NCI-H2029 treated with DMSO at 0.1 percent for 48 hours (cell line): Measurements from ENCODE around the gene CAPN2.
"Not testable (repeated sequence)": the region's sequence is repeated elsewhere in the genome, so short reads cannot be mapped to it uniquely, and the experiment has no call there.

Experiments used
- DNase-seq: peaks from one replicate; lab custom pipeline; 2025; lab: John Stamatoyannopoulos, UW

The CAPN2 gene

GRCh38 chr1:223739366-223740037 is 27.2 kb downstream of the CAPN2 start:
- DNase-seq, result no peak

GRCh38 chr1:223740038-223740736 is 27.8 kb downstream of the CAPN2 start:
- not testable (repeated sequence) for DNase-seq

DNA sequence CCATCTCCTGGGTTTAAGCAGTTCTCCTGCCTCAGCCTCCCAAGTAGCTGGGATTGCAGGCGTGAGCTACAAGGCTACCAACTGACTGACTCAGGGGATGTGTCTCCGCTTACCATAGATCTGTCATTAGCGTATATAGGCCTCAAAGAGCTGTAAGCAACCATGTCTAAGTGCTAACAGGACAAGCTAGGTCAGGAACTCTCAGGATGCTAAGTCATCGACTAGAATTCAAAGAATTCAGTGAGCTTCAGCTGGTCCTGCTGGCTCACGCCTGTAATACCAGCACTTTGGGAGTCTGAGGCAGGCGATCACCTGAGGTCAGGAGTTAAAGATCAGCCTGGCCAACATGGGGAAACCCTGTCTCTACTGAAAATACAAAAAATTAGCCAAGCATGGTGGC is 29.5 kb downstream of the CAPN2 start:
- DNase-seq, result no peak

DNA sequence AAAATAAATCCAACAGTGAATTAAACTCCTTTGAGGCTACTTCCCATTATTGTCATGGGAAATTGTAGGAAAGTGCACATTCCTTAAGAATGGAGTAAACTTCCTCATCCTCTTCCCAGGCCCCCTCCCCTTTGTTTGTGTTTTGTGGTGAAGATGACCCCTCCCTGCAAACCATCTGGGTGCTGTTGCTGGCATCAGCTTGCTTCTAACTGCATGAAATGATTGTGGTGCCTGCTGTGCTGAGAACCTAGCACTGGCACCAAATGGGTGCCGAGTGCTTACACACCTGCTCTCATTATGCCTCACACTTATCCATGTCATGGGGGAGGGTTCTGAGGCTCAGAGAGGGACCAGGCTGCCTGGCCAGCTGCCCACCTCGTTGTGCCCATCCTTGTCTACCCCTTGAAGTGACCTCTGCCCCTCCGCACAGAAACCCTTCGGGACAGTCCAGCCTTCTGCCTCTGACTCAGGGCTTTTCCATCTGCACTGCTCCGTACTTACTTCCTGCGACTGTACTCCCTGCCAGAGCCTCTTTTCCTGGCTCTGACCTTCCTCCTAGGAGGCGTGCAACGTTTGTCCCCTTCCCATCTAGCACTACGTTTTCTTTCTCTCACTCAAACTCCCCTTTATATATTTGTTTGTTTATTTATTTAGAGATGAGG is 30.6 kb downstream of the CAPN2 start:
- DNase-seq, result peak; percentile 17

DNA sequence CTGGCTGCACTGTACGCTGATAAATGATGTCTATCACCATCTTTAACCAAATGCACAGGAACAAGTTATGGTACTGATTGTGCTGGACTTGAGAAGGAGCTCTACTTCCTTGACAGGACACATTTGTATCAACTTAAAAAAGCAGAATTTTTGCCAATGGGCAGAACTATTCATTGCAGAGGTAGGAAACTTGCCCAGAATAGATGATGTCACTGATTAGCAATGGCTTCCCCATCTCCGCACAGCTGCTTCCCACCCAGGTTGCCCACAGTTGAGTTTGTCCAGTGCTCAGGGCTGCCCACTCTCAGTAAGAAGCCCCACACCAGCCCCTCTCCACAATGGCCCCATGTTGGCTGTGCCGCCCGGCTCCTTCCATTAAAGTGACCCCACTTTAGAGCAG is 33.4 kb downstream of the CAPN2 start:
- no peak for DNase-seq

GRCh38 chr1:223747838-223748335 is 35.5 kb downstream of the CAPN2 start:
- no peak for DNase-seq

DNA sequence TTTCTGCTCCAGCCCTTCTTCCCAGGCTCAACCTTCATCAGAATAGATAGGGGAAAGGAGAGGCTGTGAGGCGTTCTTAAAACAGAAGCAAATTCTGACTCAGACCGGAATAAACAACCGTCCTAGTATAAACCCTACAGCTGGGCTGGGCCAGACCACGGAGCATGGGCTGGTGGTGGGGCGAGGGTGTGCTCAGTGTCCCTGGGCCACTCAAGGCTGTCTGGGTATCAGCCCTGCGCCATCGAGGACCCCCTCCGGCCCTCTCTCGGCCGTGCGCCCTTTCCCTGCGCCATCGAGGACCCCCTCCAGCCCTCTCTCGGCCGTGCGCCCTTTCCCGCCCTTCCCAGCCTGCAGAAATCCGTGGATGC is 36.0 kb downstream of the CAPN2 start:
- no peak for DNase-seq

GRCh38 chr1:223748773-223749733 is 36.7 kb downstream of the CAPN2 start:
- no peak for DNase-seq

DNA sequence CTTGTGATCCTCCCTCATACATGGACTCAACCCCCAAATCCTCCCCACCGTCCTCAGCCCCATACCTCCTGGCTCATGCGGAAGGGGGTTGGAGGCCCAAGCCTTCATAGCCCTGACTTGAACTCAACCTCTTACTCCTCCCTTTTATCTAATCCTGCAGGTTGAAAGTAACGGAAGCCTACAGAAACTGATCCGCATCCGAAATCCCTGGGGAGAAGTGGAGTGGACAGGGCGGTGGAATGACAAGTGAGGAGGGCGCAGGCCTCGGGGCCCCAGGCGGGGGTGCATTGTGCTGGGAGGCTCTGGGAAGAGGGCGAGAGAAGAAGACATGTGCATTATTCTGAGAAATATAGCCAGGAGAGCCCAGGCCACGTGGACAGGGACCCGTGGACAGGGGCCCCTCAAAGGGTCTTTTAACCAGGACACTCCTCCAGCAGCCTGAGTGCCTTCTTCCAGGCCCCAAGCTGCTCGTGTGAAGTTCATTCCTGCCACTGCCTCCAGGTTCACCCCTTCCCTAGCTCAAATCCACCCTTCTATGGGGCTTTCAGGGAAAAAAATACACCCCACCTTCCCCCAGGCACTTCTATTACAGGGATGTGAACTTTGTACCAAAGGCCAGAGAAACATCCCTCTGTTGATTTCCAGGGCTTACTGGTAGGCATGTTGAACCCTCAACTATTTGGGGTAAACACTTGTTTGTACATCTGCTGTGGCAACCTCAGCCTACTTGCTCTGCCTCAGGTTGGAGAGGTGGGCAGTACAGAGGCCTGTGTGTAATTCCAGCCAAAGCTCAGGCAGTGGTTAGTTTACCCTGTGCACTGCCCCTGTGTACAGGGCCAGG is 38.6 kb downstream of the CAPN2 start:
- DNase-seq, result no peak

GRCh38 chr1:223751696-223752095 is 39.4 kb downstream of the CAPN2 start:
- DNase-seq, result no peak

DNA sequence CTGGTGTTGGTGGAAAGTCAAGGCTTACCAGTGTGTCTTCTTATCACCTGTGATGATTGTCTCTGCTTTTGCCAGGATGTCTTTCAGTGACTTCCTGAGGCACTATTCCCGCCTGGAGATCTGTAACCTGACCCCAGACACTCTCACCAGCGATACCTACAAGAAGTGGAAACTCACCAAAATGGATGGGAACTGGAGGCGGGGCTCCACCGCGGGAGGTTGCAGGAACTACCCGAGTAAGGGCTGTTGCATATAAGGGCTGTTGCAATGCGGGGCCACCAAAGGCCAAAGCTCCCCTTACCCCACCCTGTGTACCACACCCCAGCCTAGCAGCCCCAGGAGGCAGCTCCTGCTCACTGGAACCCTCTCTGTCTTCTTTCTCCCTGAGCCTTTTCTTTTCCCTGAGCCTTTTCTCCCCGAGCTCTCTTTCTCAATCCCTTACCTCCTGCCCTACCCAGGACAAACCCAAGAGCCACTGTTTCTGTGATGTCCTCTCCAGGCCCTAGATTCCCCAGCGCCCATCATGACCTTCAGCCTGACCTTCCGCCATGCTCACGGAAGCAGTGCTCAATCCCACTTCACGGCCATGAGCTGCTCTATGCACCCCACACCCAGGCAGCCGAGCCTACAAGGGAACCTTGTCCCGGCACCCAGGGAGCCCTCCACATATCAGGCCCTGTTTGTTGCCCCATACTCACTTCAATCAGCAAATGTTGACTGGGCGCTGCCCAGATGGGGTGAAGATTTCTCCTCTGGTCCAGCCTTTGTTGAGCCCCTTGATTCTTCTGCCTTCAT is 40.6 kb downstream of the CAPN2 start:
- DNase-seq, result no peak

DNA sequence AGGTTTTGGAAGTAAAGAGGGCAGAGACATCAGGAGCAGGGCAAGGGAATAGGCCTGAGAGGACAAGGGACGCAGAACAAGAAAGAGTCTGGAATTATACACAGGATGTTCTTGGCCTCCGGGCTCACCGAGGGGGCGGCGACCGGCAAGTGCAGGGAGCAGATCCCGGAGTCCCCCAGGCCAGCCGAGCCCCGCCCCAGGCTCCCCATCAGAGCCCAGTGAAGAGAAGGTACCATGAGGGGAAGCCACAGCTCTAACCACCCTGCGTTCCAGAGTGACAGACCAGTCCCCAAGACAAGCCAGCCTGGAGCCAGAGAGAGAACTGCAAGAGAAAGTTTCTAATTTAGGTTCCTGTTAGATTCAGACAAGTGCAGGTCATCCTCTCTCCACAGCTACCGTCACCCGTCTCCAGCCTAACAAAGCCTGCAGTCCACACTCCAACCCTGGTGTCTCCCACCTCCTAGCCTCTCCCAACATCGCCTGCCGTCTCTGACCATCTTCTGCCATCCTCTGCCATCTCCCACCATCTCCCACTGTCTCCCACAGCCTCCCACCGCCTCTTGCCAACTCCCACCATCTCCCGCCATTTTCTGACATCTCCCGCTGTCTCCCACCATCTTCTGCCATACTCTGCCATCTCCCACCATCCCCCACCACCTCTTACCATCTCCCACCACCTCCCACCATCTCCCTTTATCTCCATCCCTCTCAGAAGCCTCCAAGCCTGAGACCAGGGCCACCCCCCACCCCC is 42.5 kb downstream of the CAPN2 start:
- DNase-seq, result no peak

DNA sequence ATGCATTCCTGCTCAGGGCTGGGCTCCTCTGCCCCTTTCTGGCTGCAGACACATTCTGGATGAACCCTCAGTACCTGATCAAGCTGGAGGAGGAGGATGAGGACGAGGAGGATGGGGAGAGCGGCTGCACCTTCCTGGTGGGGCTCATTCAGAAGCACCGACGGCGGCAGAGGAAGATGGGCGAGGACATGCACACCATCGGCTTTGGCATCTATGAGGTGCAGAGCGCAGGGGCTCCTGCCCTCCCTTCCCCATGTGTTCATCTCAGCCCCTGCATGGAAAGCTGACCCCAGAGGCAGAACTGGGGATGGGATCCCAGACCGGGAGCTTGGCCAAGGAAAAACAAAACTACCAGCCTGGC is 43.1 kb downstream of the CAPN2 start:
- DNase-seq, result no peak

GRCh38 chr1:223755992-223756775 is 43.8 kb downstream of the CAPN2 start:
- DNase-seq, result no peak

GRCh38 chr1:223756806-223757700 is 44.7 kb downstream of the CAPN2 start:
- DNase-seq, result no peak

- DNase-seq, result no peak
Measured at GRCh38 chr1:223758734-223759133, 46.4 kb downstream of the CAPN2 start.

- no peak for DNase-seq
Measured at GRCh38 chr1:223759273-223759672, 46.9 kb downstream of the CAPN2 start.

- DNase-seq, result no peak
Measured at GRCh38 chr1:223760833-223761232, 48.5 kb downstream of the CAPN2 start.
